Middle frontal gyrus (tissue), 1 donor: ENCODE measurements around the gene DTNBP1.

Source experiments
- DNase-seq: peaks from one replicate; pipeline ENCODE4 v3.0.0-alpha.2; 2015; ENCODE audit warnings: low spot score; ENCODE audit errors: extremely low spot score

The DTNBP1 gene

DNA sequence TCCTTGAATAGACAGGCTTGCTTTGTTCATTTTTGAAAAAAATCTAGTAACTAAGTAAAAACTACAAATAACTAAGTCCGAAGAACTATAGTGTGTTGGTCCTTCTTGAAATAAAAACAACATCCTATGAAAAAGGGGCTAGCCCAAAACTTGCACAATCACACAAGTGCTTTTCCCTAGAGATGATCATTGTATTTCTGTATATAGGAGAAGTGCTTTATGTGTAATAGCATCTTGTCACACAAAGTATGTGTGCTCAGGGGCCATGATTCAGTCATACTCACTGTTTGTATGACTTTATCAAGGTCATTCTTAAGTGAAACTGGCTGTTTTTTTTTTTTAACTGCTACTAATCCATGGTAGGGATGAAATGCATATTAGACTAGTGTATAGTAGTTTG is 179.8 kb downstream of the DTNBP1 start:
- no peak for DNase-seq

DNA sequence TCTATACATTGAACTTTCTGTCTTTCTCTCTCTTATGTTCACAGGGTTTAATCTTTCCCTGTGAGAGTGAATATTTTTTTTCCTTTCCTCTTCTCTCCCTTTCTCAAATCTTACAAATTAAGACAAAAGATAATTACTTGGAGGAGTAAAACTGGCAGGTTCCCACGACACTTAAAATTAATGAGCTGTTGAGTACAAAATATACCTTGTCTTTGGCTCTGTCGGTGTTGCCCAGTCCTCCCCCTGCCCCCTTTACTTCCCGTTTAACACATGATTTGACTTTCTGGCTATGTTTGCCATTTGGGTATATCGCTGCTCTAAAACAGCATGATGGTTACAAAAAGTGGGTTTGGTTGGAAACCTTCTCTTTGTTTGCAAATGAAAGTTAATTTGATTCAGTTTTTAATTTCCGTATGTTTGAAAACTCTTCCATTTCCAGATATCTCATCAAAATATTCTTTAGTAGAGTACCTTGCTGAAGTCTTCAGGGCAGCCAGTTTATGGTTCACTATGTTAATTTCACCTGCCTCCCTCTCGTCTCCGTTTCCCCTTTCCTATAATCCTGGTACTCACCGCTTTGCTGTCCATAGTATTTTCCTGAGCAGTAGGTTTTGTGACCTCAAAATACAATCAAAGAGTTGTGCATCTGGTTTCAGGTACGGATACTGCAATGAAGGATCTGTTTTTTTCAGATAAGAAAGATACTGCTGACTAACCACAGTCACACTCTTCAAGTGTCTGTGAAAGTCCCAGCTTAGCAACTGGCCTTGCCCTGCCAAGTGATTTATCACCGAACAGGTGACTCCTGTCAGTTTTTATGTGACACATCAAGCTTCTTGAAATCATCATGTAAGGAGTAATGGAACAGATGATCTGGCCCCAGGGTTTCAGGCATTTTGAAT is 181.2 kb downstream of the DTNBP1 start:
- DNase-seq: no peak

DNA sequence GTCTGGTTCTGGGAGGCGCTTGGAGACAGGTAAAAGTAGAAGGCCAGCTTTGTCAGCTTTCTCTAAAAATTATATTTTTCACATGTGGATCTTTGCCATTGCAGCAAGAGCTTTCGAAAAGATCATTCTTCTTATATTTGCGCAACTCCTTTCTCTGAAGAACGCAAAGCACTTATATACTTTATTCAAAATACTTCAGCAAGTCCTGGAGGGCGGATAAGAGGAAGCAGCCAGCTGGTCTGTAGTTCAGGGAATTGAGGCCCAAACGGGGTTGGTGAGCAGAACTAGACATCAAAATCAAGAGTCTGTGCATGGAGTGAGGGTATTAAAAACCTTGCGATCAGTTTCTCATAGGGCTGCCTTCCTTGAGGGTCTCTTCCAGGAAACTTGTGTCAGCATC is 182.3 kb downstream of the DTNBP1 start:
- no peak for DNase-seq

DNA sequence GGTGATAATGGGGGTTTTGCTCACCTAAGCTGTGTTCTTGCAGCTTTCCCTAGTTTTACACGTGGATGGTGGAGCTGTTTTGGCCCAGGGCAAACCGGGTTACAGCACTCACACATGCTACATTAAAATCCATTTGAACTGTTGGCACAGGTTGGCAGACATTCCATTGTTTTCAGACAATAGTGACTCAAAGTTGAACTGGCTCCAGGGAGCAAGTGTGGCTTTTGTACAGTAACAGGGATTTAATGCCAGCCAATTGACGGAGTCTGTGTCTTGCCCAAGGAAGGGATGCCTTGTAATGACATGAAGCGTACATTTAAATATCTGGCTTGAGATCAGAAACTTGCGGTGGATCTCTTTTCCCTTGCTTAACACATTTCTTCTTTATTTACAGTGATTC is 183.1 kb downstream of the DTNBP1 start:
- DNase-seq: no peak

DNA sequence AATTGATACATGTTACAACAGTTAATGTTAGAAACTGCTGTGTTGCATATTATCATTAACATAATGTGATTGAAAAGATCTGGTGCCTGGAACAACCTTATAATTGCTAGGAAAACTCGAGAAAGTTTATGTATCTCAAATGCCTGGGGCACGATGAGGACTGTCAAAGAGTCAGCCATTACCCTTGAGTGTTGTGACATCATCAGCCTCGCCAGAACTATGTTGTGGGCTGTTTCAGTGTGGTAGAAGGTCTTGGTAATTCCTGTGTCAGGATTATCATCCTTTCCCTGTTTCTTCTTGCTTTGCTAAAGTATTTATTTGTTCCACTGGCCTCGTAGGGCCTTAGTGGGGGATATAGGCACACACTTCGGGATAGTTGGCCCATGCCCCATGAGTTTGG is 185.1 kb downstream of the DTNBP1 start:
- no peak for DNase-seq

DNA sequence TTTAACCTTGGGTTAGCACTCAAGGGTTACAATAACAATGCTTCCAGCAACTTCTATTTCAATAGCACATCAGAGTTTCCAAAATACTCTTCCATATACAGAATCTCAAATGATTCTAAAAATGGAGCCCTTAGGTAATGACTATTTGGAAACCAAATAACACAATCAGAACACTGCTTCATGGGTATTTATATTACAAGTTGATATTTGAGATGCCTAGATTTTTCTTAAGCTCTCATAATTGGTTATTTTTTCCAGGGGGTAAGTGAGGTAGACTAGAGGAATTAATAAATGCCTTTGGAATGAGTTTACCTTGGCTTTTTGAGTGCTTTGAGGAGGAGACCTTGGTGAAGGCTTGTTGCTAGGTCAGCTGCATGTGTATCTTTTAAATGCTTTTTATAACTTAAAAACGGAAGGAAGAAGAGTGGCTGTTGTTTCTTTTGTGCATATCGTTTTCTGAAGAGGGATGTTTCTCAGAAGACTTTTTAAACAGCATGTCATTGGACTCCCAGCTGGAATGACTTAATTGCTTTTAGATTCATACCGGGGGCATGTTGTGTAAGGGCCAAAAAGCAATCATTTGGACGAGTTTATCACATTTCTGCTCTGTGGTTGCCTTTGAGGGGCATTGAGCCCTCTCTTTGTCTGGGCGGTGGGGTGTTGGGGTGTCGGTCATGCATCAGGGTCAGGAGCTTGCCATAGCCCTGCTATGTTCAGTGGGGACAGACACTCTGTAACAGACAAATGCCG is 186.0 kb downstream of the DTNBP1 start:
- no peak for DNase-seq

DNA sequence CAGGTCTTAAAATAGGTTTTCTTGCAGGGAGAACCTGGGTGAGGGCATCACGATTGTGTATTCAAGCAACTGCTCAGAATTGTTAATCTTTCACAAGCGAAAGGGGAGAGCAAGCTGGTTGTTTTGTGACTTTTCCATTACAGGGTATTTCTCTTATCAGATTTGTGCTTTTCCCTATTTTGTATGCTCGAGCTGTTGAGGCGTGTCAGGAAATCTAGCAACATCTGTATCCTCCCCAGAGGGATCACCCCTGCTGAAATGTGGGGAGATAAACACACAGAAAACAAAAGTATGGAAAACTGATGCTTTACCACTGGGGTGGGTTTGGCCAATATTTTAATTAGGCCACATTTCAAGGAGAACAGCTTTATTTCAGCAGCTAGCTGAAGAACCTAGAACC is 187.0 kb downstream of the DTNBP1 start:
- DNase-seq: no peak

DNA sequence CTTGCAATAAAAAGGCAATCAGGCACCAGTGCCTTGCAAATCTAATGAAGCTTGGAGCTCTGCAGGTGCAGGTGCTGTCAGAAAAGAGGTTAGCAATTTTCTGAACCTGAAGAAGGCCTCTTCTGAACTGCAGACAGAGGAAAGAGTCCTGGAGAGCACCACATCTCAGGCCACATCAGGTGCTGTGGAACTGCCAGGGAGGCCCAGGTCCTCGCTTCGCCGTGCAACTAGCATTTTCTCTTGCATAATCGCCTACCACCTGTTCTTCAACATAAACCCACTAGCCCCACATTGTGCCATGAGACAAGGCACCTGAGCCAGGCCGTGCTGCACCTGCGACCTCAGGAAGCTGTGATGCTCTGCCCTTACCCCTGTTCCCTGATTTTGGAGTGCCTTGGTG is 187.6 kb downstream of the DTNBP1 start:
- DNase-seq: no peak

DNA sequence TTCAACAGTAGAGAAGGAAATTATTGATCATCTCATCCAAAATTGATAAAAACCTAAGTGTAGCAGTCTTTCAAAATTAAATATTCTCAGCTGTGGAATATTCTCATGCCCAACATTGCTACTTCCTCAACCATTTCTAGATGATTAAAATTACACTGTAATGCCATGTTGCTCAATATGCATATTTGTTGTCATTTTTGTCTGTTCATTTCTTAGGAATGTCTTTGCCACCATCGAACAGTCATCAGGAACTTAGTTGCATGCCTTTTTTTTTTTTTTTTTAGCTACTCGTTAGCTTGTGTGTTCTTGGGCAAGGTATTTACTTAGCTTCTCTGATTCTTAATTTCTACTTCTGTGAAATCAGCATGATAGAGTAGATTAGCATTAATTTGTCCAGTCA is 188.6 kb downstream of the DTNBP1 start:
- no peak for DNase-seq

DNA sequence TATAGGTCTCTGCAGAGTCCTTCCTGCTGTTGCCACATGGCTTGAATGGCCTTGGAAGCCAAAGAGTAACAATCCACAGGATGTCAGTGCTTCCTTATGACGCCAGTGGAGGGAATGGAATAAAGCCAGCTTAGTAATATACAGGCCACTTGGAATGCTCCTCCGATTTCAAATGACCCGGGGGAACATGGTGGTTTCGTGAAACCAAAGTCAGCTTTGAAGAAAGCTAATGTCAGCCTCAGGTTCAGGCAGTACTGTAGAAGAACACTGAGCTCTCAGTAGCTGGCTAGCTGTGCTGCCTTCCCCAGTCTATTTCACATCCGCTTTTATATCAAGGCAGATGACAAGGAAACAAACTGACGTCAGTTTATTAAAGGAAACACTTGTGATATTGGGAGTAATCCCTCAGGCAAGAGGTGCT is 189.1 kb downstream of the DTNBP1 start:
- DNase-seq: no peak

DNA sequence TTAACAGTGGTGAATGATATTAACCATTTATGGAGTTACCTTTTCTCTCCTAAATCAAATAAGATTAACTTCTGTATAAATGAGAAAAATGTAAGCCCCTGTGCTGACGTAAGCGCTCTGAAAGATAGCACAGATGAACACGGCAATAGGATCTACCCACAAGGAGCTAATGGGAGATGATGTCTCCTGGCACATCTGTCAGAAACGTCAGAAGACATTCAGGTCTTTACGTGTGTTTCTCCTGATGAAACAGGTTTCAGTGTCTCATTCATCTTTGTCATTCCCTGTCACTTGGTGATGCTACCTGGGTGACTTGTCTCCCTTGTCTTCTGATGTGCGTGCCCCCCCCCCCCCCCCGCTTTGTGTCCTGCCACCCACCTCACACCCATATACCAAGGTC is 189.7 kb downstream of the DTNBP1 start:
- DNase-seq: no peak
